Caco-2 (cell line): ENCODE measurements around the gene MAD1L1. TPM values are rescaled to one million over a fixed set of nuclear protein-coding genes. Genes with fewer than 3 reads are reported as not detected.

Experiments
- BruUV-seq: library from RNA; stranded (reverse); fragments of 400-500 nt; replicated peaks from 2 replicates; lab custom pipeline; 2021; lab: Mats Ljungman, UMichigan
- CTCF ChIA-PET: fragments of 300-600 bp; sonication (Branson Sonifier 250); formaldehyde crosslinking; loops from one replicate; lab custom pipeline; 2022; ENCODE audit warnings: antibody characterized with exemption; lab: Charles Lee
- POLR2A ChIA-PET: fragments of 300-600 bp; sonication (Branson Sonifier 250); formaldehyde crosslinking; loops from one replicate; lab custom pipeline; 2022; ENCODE audit warnings: antibody characterized with exemption; lab: Charles Lee
- DNase-seq, 2 experiments: peaks; one replicate each; pipeline versions ENCODE4 v3.0.0 to v3.0.0-alpha.2; 2020 to 2022
- H3K27me3 ChIP-seq: replicated peaks from 2 replicates; pipeline ENCODE4 v1.6.0; 2011; ENCODE audit warnings: low read length; ENCODE audit not compliant: control insufficient read depth, insufficient read depth
- H3K36me3 ChIP-seq: 2 replicates; pipeline ENCODE4 v1.5.1; 2011; ENCODE audit warnings: low read length; ENCODE audit not compliant: control insufficient read depth, insufficient read depth
- H3K4me1 ChIP-seq: fragments of 250-450 bp; sonication (Bioruptor Pico); 2 replicates; pipeline ENCODE4 v1.5.1; 2020; ENCODE audit warnings: mild to moderate bottlenecking
- H3K4me3 ChIP-seq: 2 replicates; pipeline ENCODE4 v1.5.1; 2011; ENCODE audit warnings: low read depth, mild to moderate bottlenecking, control low read depth, low read length
- H3K9me3 ChIP-seq: fragments of 250-450 bp; sonication (Bioruptor Pico); 2 replicates; pipeline ENCODE4 v1.5.1; 2020; ENCODE audit warnings: mild to moderate bottlenecking, moderate library complexity
- H3K27ac Mint-ChIP-seq: one replicate; pipeline ENCODE4 v1.8.0; 2022; ENCODE audit warnings: mixed read lengths; ENCODE audit not compliant: unreplicated experiment
- H3K27me3 Mint-ChIP-seq: one replicate; pipeline ENCODE4 v1.8.0; 2022; ENCODE audit warnings: mixed read lengths; ENCODE audit not compliant: insufficient read depth, unreplicated experiment
- H3K36me3 Mint-ChIP-seq: one replicate; pipeline ENCODE4 v1.8.0; 2022; ENCODE audit warnings: mild to moderate bottlenecking, mixed read lengths; ENCODE audit not compliant: insufficient read depth, unreplicated experiment
- H3K4me1 Mint-ChIP-seq: one replicate; pipeline ENCODE4 v1.8.0; 2022; ENCODE audit warnings: low read depth, mixed read lengths; ENCODE audit not compliant: unreplicated experiment
- H3K4me3 Mint-ChIP-seq: one replicate; pipeline ENCODE4 v1.8.0; 2022; ENCODE audit warnings: mild to moderate bottlenecking, moderate library complexity, mixed read lengths; ENCODE audit not compliant: unreplicated experiment
- H3K9me3 Mint-ChIP-seq: one replicate; pipeline ENCODE4 v1.8.0; 2022; ENCODE audit warnings: mixed read lengths; ENCODE audit not compliant: unreplicated experiment
- intact Hi-C: fragments of 100-400 bp; cut with micrococcal nuclease; formaldehyde crosslinking; loops from one replicate; pipeline ENCODE4 v1.10.0; 2022; ENCODE audit not compliant: unreplicated experiment
- total RNA-seq: library from RNA; stranded (reverse); gene quantifications from 2 replicates; pipeline ENCODE4 v1.2.3, GENCODE V29; 2022
- TF ChIP-seq, protein P1 (sequence below), 2 experiments: fragments of 200-600 bp in 1 of 2; IDR thresholded peaks; 1 replicate in 1 of 2; 2 replicates in 1 of 2; pipeline versions ENCODE4 v1.5.1 to v1.8.0; 2011 to 2022; ENCODE audit warnings: antibody characterized with exemption in 1 of 2, control low read depth in 1 of 2, inconsistent platforms in 1 of 2, low read depth in 1 of 2, low read length in 1 of 2, mild to moderate bottlenecking in 1 of 2, moderate library complexity in 1 of 2; ENCODE audit not compliant: insufficient read depth in 1 of 2, severe bottlenecking in 1 of 2, unreplicated experiment in 1 of 2

MAD1L1 gene
- total RNA-seq, 1 experiment from 2014 or later, result 58.6 TPM

DNA sequence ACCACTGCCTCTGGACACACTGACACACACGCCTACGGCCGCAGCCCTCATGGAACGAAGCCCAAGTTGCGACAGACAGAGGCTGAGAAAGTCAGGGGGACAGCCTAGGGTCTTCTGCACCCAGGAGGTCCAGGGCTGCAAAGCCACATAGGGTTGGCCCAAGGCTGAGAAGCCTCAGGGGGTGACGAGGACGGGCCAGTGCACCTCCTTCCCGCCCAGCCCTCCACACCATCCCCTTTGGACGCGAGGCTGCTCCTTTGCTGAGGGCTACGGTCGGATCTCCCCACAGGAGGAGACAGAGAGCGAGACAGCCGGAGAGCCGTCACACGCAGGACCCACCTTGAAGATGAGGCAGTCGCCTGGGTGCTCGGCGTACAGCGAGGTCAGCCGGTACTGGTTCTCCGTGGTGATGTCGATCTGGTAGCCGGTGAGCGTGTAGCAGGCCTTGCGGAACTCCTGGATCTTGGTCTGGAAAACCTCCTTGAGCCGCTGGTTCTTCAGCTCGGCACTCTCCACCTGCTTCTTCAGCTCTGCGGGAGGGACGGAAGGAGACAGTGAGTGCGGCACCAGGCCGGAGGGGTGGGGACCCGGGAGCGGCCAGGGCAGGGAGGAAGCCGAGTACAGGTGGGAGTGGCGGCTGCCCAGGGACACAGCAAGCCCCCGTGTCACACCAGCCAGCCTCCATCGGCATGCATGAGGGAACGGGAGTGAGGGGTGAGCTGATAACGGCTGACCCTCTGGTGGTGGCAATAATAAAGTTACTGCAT is 334.7 kb downstream of the MAD1L1 start:
- CTCF ChIA-PET, result no interaction called here
- no peaks in the 10 kb centered on the region for H3K4me1 ChIP-seq
- no peaks in the 10 kb centered on the region for H3K9me3 Mint-ChIP-seq
- POLR2A ChIA-PET, result no interaction called here
- no peaks in the 10 kb centered on the region for H3K9me3 ChIP-seq
- peaks cover 21% of the 10 kb centered on the region for H3K36me3 Mint-ChIP-seq
- TF ChIP-seq, protein P1, sequence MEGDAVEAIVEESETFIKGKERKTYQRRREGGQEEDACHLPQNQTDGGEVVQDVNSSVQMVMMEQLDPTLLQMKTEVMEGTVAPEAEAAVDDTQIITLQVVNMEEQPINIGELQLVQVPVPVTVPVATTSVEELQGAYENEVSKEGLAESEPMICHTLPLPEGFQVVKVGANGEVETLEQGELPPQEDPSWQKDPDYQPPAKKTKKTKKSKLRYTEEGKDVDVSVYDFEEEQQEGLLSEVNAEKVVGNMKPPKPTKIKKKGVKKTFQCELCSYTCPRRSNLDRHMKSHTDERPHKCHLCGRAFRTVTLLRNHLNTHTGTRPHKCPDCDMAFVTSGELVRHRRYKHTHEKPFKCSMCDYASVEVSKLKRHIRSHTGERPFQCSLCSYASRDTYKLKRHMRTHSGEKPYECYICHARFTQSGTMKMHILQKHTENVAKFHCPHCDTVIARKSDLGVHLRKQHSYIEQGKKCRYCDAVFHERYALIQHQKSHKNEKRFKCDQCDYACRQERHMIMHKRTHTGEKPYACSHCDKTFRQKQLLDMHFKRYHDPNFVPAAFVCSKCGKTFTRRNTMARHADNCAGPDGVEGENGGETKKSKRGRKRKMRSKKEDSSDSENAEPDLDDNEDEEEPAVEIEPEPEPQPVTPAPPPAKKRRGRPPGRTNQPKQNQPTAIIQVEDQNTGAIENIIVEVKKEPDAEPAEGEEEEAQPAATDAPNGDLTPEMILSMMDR (IDR thresholded peaks at IDR 0.05; ENCODE audit: insufficient read depth in 1 of 2, low read depth in 1 of 2, low read length in 1 of 2, severe bottlenecking in 1 of 2, unreplicated experiment in 1 of 2), result no peak
- DNase-seq, result no peak
- no peak overlapping the region for H3K27ac Mint-ChIP-seq
- intact Hi-C loops, result no loop called here
- H3K4me1 Mint-ChIP-seq, result no peaks in the 10 kb centered on the region
- no peaks in the 10 kb centered on the region for H3K27me3 ChIP-seq
- no TSS peak for BruUV-seq
- H3K4me3 Mint-ChIP-seq, result no peak overlapping the region
- peaks cover 1% of the 10 kb centered on the region for H3K36me3 ChIP-seq
- H3K4me3 ChIP-seq, result no peak overlapping the region
- no peaks in the 10 kb centered on the region for H3K27me3 Mint-ChIP-seq

DNA sequence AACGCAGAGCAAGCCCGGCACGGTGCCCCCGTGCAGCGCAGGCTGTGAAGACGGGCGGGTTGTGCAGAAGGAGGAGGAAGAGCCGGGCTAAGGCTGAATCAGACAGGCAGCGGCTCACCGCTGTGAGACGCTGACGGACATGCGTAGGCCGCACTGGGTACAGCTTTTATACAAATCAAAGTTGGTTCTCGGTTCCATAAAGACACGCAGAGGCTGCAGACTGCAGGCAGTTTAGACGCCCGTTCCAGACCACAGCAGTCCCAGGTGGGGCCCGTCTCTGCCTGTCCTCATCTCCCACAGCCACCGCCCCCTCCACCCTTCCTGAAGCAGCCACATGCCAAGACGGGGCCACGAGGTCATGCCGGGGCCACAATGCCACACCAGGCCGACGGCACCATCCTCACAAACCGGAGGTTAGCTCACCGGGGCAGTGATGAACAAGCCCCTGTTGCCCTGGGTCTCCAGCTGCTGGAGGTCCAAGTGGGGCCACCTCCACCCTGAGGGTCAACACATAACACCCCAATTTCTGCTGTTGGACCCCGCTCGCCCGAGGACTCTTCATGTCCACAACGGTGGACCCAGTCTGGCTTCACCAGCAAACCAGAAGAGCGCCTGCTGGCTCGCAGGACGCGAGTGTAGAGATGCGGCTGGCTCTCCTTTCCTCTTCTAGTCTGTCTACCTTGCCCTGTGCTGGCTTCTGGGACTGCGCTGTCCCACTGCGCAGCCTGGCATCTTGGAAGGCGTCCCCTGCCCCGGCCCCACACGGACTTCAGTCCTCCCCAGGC is 335.5 kb downstream of the MAD1L1 start:
- no peak for DNase-seq
- no peaks in the 10 kb centered on the region for H3K4me1 ChIP-seq
- CTCF ChIA-PET, result no interaction called here
- Mint-ChIP-seq H3K36me3 (peaks cover 19% of the 10 kb centered on the region), H3K9me3 (no peaks in the 10 kb centered on the region), H3K4me3 (no peak overlapping the region), H3K27me3 (no peaks in the 10 kb centered on the region), H3K27ac (no peak overlapping the region), H3K4me1 (no peaks in the 10 kb centered on the region)
- POLR2A ChIA-PET, result no interaction called here
- TF ChIP-seq, protein P1 (IDR thresholded peaks at IDR 0.05; ENCODE audit: insufficient read depth in 1 of 2, low read depth in 1 of 2, low read length in 1 of 2, severe bottlenecking in 1 of 2, unreplicated experiment in 1 of 2), result no peak
- peaks cover 1% of the 10 kb centered on the region for H3K36me3 ChIP-seq
- H3K4me3 ChIP-seq, result no peak overlapping the region
- intact Hi-C loops, result no loop called here
- H3K27me3 ChIP-seq, result no peaks in the 10 kb centered on the region
- H3K9me3 ChIP-seq, result no peaks in the 10 kb centered on the region
- BruUV-seq, result no TSS peak

DNA sequence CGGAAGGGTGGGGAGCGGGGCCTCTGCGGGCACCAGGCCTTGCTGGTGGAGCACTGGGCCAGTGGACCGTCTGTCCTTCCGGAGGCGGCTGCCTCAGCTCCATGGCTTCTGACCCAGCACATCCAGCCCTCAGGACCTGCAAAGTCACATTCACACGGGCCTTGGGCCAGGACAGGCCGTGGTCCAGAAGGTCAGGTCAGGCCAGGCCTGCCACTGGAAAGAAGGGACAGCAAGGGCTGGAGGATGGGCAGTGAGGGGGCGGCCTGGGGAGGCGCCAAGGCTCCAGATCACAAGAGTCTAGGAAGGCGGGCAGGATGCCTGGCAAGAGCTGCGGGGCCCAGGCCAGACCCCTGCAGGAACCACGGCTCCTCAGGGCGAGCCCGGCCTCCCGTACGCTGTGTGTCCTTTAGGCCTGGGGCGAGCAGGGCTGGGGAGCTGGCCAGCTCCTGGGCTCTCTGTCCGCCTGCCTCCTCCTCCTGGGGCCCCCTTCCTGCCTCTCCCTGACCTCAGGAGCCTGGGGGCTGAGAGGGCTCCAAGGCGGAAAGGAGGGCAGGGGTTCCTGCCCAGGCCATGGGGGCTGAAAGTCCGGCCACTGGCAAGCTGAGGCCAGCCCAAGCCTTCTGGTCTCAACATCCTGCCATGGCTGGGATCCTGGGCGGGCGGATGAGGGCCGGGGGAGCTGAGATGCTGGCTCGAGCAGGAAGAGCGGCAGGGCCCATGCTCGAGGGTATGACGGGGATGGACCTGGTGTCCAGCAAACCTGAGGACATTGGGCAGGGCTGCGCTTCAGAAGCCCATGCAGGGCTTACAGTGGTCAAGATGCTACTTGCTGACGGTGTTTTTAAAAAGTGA is 336.9 kb downstream of the MAD1L1 start:
- Histone ChIP-seq H3K27me3 (no peaks in the 10 kb centered on the region), H3K36me3 (peaks cover under 1% of the 10 kb centered on the region; the same call in 1 of the 2 replicates), H3K4me1 (no peaks in the 10 kb centered on the region), H3K9me3 (no peaks in the 10 kb centered on the region), H3K4me3 (no peak overlapping the region)
- TF ChIP-seq, protein P1 (IDR thresholded peaks at IDR 0.05; ENCODE audit: insufficient read depth in 1 of 2, low read depth in 1 of 2, low read length in 1 of 2, severe bottlenecking in 1 of 2, unreplicated experiment in 1 of 2), result no peak
- Mint-ChIP-seq H3K9me3 (no peaks in the 10 kb centered on the region), H3K27me3 (no peaks in the 10 kb centered on the region), H3K27ac (no peak overlapping the region), H3K36me3 (peaks cover 14% of the 10 kb centered on the region), H3K4me1 (no peaks in the 10 kb centered on the region), H3K4me3 (no peak overlapping the region)
- intact Hi-C loops, result no loop called here
- BruUV-seq, result no TSS peak
- no peak for DNase-seq
- CTCF ChIA-PET, result no interaction called here
- POLR2A ChIA-PET, result no interaction called here
